ENCODE results near the gene IL7R.

IL7R gene

DNA sequence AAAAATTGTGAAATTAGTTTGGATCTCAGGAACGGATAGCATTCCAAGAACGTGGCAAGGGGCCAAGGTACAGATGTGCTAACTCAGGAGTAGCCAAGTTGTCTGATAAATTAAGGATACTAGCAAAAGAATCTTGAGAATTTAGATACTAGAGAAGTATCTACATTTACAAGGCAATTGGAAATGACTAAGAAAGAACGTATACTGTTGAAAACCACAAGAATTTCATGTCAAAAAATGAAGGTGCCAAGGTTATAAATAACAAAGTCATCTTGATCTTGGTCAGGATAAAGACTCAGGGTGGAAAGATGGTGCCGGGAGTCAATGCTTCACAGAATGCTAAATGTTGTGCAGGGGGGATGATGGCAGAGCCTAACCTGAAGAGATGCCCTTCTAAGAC, 62.5 kb downstream of the IL7R start:
- no peak for DNase-seq

DNA sequence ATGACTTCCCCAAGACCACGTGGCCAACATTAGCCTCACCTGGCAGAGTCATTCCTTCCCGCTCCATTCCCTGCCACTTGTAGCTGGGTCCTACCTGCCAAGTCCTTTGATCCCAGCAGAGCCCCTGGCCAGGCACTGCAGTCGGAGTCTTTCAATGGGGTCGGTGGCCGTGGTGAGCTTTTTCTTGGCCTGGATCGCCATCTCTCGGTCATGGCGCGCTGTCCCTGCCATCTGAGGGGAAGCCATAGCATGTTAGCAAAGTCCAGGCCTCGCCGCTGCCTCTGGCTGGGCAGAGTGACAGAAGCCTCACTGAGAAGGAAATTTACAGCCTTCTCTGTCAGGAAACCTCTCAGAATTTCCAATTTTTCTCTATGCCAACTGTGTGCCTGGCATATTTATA, 64.2 kb downstream of the IL7R start:
- DNase-seq, result no peak

GRCh38 chr5:35921930-35922329, 65.2 kb downstream of the IL7R start:
- no peak for DNase-seq

DNA sequence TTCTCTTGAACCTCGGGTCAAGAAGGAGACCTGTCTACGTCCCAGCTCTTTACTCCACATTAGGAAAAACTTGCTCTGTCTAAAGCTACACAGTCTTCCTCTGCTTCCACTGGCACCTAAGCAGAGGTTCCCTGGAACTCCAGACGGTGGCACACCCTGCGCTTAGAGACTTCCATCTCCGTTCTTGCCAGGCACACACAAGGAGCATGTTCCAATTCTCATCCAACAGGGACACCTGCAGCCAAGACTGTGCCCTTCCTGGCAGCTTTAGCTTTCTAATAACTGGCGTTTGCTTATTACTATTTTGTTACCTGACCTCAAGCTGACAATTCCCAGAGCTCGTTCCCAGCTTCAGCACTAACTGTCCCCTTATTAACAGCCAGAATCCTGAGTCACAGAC, 65.8 kb downstream of the IL7R start:
- DNase-seq, result no peak

- DNase-seq, result no peak
Observed at GRCh38 chr5:35924122-35924949, 67.6 kb downstream of the IL7R start.

- peak; percentile 86 for DNase-seq
Observed at GRCh38 chr5:35924950-35925722, 68.4 kb downstream of the IL7R start.

- peak; percentile 75 for DNase-seq
Observed at GRCh38 chr5:35926389-35927051, 69.8 kb downstream of the IL7R start.

All from CD4-positive, alpha-beta T cell treated with Interleukin-21 for 1 hour (primary cell).